Cardiac fibroblast (primary cell): Measurements from ENCODE around the gene ANKS3.

Source experiments
- DNase-seq, 2 donors: peaks; one replicate each; pipeline versions ENCODE4 v3.0.0 to v3.0.0-alpha.2; 2010; ENCODE audit warnings: low read depth in 2 of 2
- H3K4me3 ChIP-seq, 2 donors: replicated peaks in 1 of 2; 1 replicate in 1 of 2; 2 replicates in 1 of 2; pipeline ENCODE4 v1.5.1; 2011; ENCODE audit warnings: low read depth in 2 of 2, low read length in 2 of 2, mild to moderate bottlenecking in 2 of 2, moderate library complexity in 1 of 2
- CTCF ChIP-seq: IDR thresholded peaks from one replicate; pipeline ENCODE4 v1.5.1; 2011; ENCODE audit warnings: low read depth, mild to moderate bottlenecking, low read length, inconsistent platforms

Gene ANKS3

GRCh38 chr16:4693296-4693955 lies 40.6 kb downstream of the ANKS3 start, which contains the start of gene NUDT16L1:
Gene NUDT16L1, plus strand, starts transcription at chr16:4693562. Its CDS starts 165 bp downstream, at chr16:4693727.
- DNase-seq, result peak; percentile 91 to 96
- no peak for TF ChIP-seq CTCF
- peak within 1 kb of the TSS; percentile 88 to 94 for H3K4me3 ChIP-seq

- no peak for TF ChIP-seq CTCF
- no peak for DNase-seq
- H3K4me3 ChIP-seq, result peak overlapping the region; percentile 52 to 71
Observed at GRCh38 chr16:4692460-4693295, 41.4 kb downstream of the ANKS3 start.

GRCh38 chr16:4691666-4692412 lies 42.2 kb downstream of the ANKS3 start:
- no peak for TF ChIP-seq CTCF
- H3K4me3 ChIP-seq, result no peak overlapping the region
- DNase-seq, result no peak

- DNase-seq, result no peak
- H3K4me3 ChIP-seq, result no peak overlapping the region
- no peak for TF ChIP-seq CTCF
Observed at GRCh38 chr16:4690946-4691665, 43.0 kb downstream of the ANKS3 start.

- no peak for TF ChIP-seq CTCF
- no peak overlapping the region for H3K4me3 ChIP-seq
- DNase-seq, result no peak
Observed at GRCh38 chr16:4689864-4690704, 44.0 kb downstream of the ANKS3 start.
